Liver (tissue), 9 donors: ENCODE data around the gene ZNF570. TPM values are rescaled to one million over a fixed set of nuclear protein-coding genes. Genes with fewer than 3 reads are reported as not detected.

Experiments used
- DNase-seq: peaks from one replicate; pipeline ENCODE4 v3.0.0-alpha.2; 2017; ENCODE audit warnings: low spot score
- H3K27ac ChIP-seq, 2 donors: one replicate each; pipeline ENCODE4 v1.7.0; 2013; ENCODE audit warnings: inconsistent platforms in 2 of 2, low read length in 2 of 2, control low read depth in 1 of 2, low read depth in 1 of 2, mild to moderate bottlenecking in 1 of 2
- H3K27me3 ChIP-seq, 4 donors: one replicate each; pipeline versions ENCODE4 v1.6.1 to v1.7.0; 2013; ENCODE audit warnings: low read length in 3 of 4, inconsistent platforms in 1 of 4, mild to moderate bottlenecking in 1 of 4, moderate library complexity in 1 of 4; ENCODE audit not compliant: control insufficient read depth in 4 of 4, insufficient read depth in 4 of 4
- H3K36me3 ChIP-seq, 4 donors: one replicate each; pipeline versions ENCODE4 v1.6.1 to v1.7.0; 2013; ENCODE audit warnings: low read length in 3 of 4, mild to moderate bottlenecking in 3 of 4, low read depth in 1 of 4, moderate library complexity in 1 of 4; ENCODE audit not compliant: control insufficient read depth in 4 of 4, insufficient read depth in 3 of 4
- H3K4me1 ChIP-seq, 4 donors: one replicate each; pipeline versions ENCODE4 v1.6.1 to v1.7.0; 2013; ENCODE audit warnings: low read length in 3 of 4, mild to moderate bottlenecking in 3 of 4, moderate library complexity in 1 of 4; ENCODE audit not compliant: control insufficient read depth in 4 of 4, insufficient read depth in 4 of 4
- H3K4me3 ChIP-seq, 3 donors: one replicate each; pipeline versions ENCODE4 v1.6.1 to v1.7.0; 2013; ENCODE audit warnings: low read length in 3 of 3, control low read depth in 1 of 3, low read depth in 1 of 3, mild to moderate bottlenecking in 1 of 3
- H3K9ac ChIP-seq, 2 donors: one replicate each; pipeline ENCODE4 v1.7.0; 2013; ENCODE audit warnings: low read length in 2 of 2, mild to moderate bottlenecking in 2 of 2, moderate library complexity in 2 of 2, control low read depth in 1 of 2, low read depth in 1 of 2
- H3K9me3 ChIP-seq, 4 donors: one replicate each; pipeline versions ENCODE4 v1.6.1 to v1.7.0; 2013; ENCODE audit warnings: low read length in 3 of 4; ENCODE audit not compliant: control insufficient read depth in 4 of 4
- EGR1 ChIP-seq, 2 donors: IDR thresholded peaks; 2 replicates each; pipeline ENCODE4 v1.6.1; 2016 to 2018; ENCODE audit warnings: antibody characterized with exemption in 2 of 2, low read depth in 2 of 2
- FOXA1 ChIP-seq: IDR thresholded peaks from 2 replicates; pipeline ENCODE4 v1.6.1; 2016; ENCODE audit warnings: antibody characterized with exemption
- FOXA2 ChIP-seq: IDR thresholded peaks from 2 replicates; pipeline ENCODE4 v1.6.1; 2016; ENCODE audit warnings: antibody characterized with exemption
- GABPA ChIP-seq, 2 donors: IDR thresholded peaks in 1 of 2; conservative IDR thresholded peaks in 1 of 2; 2 replicates each; pipeline ENCODE4 v1.6.1; 2016; ENCODE audit warnings: antibody characterized with exemption in 2 of 2, mild to moderate bottlenecking in 1 of 2, moderate library complexity in 1 of 2
- HNF4A ChIP-seq, 2 donors: conservative IDR thresholded peaks; 2 replicates each; pipeline ENCODE4 v1.6.1; 2016; ENCODE audit warnings: antibody characterized with exemption in 2 of 2, mild to moderate bottlenecking in 2 of 2
- HNF4G ChIP-seq: IDR thresholded peaks from 2 replicates; pipeline ENCODE4 v1.6.1; 2016; ENCODE audit warnings: antibody characterized with exemption
- JUND ChIP-seq, 2 donors: IDR thresholded peaks; 2 replicates each; pipeline ENCODE4 v1.6.1; 2016; ENCODE audit warnings: antibody characterized with exemption in 2 of 2
- NR2F2 ChIP-seq: IDR thresholded peaks from 2 replicates; pipeline ENCODE4 v1.6.1; 2016; ENCODE audit warnings: antibody characterized with exemption
- RAD21 ChIP-seq, 2 donors: IDR thresholded peaks; 2 replicates each; pipeline ENCODE4 v1.6.1; 2016; ENCODE audit warnings: antibody characterized with exemption in 2 of 2, mild to moderate bottlenecking in 2 of 2
- RXRA ChIP-seq, 2 donors: IDR thresholded peaks; 2 replicates each; pipeline ENCODE4 v1.6.1; 2017 to 2018; ENCODE audit warnings: antibody characterized with exemption in 2 of 2, mild to moderate bottlenecking in 1 of 2
- SP1 ChIP-seq: IDR thresholded peaks from 2 replicates; pipeline ENCODE4 v1.6.1; 2018; ENCODE audit warnings: antibody characterized with exemption, mild to moderate bottlenecking
- TAF1 ChIP-seq: conservative IDR thresholded peaks from 2 replicates; pipeline ENCODE4 v1.6.1; 2016; ENCODE audit warnings: antibody characterized with exemption, mild to moderate bottlenecking
- WGBS: extraction: QIAGEN DNeasy Blood & Tissue Kit; methylation state at CpG from one replicate; pipeline ENCODE4 v1.1.7; 2013; 5-methylcytosine and 5-hydroxymethylcytosine counted together
- polyA plus RNA-seq, 2 donors: library from polyadenylated mRNA; stranded (reverse) in 1 of 2; unstranded in 1 of 2; fragments of 200-250 nt in 1 of 2; fragments of >200 nt in 1 of 2; fragmentation: Nextera tagmentation in 1 of 2; extraction: Ambion mirVana in 1 of 2; gene quantifications; one replicate each; pipeline versions ENCODE4 v1.2.1 to v1.2.3, GENCODE V29; 2013 to 2015
- total RNA-seq, 2 donors: library from RNA; depleted of rRNA; stranded (reverse); fragments of >200 nt; gene quantifications; one replicate each; pipeline ENCODE4 v1.2.3, GENCODE V29; 2014
- TF ChIP-seq, protein P1 (sequence below): IDR thresholded peaks from 2 replicates; pipeline ENCODE4 v1.6.1; 2016; ENCODE audit warnings: antibody characterized with exemption
- TF ChIP-seq, protein P2 (sequence below): IDR thresholded peaks from 2 replicates; pipeline ENCODE4 v1.6.1; 2016; ENCODE audit warnings: antibody characterized with exemption
- TF ChIP-seq, protein P3 (sequence below): IDR thresholded peaks from 2 replicates; pipeline ENCODE4 v1.6.1; 2016; ENCODE audit warnings: antibody characterized with exemption
- TF ChIP-seq, protein P4 (sequence below): IDR thresholded peaks from 2 replicates; pipeline ENCODE4 v1.6.1; 2016; ENCODE audit warnings: antibody characterized with exemption, mild to moderate bottlenecking
- TF ChIP-seq, protein P5 (sequence below): fragments of 150-350 bp; IDR thresholded peaks from 2 replicates; pipeline ENCODE4 v1.5.1; 2017; ENCODE audit warnings: improper control_type of control experiment, low read depth, low read length; ENCODE audit not compliant: missing input control
- donor health status: healthy.
- donor health status: healthy.
- donor health status: healthy.
- donor health status: healthy.
- donor health status: healthy.

The ZNF570 gene
- total and polyA plus RNA-seq, 4 donors: 0.96 to 2.3 (median 1.6) TPM

DNA sequence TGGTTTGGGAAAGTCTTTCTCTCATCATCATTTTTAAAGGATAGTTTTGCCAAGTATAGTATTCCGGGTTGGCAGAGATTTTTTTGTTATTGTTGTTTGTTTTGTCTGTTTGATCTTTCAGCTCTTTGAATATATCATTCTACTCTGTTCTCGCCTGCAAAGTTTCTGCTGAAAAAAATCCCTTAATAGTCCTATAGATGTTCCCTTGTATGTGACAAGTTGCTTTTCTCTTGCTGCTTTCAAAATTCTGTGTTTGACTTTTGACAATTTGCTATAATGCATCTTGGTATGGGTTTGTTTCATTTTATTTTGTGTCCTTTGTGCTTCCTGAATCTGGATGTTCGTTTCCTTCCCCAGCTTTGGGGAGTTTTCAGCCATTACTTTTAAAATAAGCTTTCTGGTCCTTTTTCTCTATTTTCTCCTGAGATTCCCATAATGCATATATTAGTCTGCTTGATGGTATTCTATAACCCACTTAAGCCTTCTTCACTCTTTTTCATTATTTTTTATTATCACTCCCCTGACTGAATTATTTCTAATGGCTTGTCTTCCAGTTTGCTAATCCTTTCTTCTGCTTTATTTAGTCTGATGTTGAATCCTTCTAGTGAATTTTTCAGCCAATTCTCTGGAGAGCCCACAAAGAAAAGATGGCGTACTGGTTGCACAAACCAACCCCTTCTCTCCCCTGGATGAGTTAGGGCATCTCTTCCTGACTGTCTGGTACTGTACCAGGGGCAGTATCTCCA lies 16.5 kb upstream of the ZNF570 start:
- no peak overlapping the region for H3K27ac ChIP-seq
- no peak for DNase-seq
- H3K9ac ChIP-seq: no peak overlapping the region
- peaks cover 3 to 33% (median 23%) of the 10 kb centered on the region in 4 donors for H3K36me3 ChIP-seq
- H3K27me3 ChIP-seq: no peaks in the 10 kb centered on the region
- H3K4me1 ChIP-seq: no peaks in the 10 kb centered on the region
- no peak for TF ChIP-seq HNF4G
- TF ChIP-seq, protein P1, sequence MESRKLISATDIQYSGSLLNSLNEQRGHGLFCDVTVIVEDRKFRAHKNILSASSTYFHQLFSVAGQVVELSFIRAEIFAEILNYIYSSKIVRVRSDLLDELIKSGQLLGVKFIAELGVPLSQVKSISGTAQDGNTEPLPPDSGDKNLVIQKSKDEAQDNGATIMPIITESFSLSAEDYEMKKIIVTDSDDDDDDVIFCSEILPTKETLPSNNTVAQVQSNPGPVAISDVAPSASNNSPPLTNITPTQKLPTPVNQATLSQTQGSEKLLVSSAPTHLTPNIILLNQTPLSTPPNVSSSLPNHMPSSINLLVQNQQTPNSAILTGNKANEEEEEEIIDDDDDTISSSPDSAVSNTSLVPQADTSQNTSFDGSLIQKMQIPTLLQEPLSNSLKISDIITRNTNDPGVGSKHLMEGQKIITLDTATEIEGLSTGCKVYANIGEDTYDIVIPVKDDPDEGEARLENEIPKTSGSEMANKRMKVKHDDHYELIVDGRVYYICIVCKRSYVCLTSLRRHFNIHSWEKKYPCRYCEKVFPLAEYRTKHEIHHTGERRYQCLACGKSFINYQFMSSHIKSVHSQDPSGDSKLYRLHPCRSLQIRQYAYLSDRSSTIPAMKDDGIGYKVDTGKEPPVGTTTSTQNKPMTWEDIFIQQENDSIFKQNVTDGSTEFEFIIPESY: no peak
- TF ChIP-seq, protein P2, sequence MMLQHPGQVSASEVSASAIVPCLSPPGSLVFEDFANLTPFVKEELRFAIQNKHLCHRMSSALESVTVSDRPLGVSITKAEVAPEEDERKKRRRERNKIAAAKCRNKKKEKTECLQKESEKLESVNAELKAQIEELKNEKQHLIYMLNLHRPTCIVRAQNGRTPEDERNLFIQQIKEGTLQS: no peak
- TF ChIP-seq HNF4A (conservative IDR thresholded peaks at IDR 0.05): no peak
- no peak for TF ChIP-seq TAF1
- TF ChIP-seq, protein P3, sequence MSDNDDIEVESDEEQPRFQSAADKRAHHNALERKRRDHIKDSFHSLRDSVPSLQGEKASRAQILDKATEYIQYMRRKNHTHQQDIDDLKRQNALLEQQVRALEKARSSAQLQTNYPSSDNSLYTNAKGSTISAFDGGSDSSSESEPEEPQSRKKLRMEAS: no peak
- TF ChIP-seq JUND (IDR thresholded peaks at IDR 0.05): no peak
- no peak for TF ChIP-seq FOXA1
- TF ChIP-seq EGR1 (IDR thresholded peaks at IDR 0.05; ENCODE audit: low read depth in 2 of 2): no peak
- no peak for TF ChIP-seq RAD21 (IDR thresholded peaks at IDR 0.05)
- TF ChIP-seq SP1: no peak
- TF ChIP-seq RXRA (IDR thresholded peaks at IDR 0.05): no peak
- TF ChIP-seq NR2F2: no peak
- TF ChIP-seq FOXA2: no peak
- TF ChIP-seq, protein P4, sequence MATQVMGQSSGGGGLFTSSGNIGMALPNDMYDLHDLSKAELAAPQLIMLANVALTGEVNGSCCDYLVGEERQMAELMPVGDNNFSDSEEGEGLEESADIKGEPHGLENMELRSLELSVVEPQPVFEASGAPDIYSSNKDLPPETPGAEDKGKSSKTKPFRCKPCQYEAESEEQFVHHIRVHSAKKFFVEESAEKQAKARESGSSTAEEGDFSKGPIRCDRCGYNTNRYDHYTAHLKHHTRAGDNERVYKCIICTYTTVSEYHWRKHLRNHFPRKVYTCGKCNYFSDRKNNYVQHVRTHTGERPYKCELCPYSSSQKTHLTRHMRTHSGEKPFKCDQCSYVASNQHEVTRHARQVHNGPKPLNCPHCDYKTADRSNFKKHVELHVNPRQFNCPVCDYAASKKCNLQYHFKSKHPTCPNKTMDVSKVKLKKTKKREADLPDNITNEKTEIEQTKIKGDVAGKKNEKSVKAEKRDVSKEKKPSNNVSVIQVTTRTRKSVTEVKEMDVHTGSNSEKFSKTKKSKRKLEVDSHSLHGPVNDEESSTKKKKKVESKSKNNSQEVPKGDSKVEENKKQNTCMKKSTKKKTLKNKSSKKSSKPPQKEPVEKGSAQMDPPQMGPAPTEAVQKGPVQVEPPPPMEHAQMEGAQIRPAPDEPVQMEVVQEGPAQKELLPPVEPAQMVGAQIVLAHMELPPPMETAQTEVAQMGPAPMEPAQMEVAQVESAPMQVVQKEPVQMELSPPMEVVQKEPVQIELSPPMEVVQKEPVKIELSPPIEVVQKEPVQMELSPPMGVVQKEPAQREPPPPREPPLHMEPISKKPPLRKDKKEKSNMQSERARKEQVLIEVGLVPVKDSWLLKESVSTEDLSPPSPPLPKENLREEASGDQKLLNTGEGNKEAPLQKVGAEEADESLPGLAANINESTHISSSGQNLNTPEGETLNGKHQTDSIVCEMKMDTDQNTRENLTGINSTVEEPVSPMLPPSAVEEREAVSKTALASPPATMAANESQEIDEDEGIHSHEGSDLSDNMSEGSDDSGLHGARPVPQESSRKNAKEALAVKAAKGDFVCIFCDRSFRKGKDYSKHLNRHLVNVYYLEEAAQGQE: no peak
- TF ChIP-seq, protein P5, sequence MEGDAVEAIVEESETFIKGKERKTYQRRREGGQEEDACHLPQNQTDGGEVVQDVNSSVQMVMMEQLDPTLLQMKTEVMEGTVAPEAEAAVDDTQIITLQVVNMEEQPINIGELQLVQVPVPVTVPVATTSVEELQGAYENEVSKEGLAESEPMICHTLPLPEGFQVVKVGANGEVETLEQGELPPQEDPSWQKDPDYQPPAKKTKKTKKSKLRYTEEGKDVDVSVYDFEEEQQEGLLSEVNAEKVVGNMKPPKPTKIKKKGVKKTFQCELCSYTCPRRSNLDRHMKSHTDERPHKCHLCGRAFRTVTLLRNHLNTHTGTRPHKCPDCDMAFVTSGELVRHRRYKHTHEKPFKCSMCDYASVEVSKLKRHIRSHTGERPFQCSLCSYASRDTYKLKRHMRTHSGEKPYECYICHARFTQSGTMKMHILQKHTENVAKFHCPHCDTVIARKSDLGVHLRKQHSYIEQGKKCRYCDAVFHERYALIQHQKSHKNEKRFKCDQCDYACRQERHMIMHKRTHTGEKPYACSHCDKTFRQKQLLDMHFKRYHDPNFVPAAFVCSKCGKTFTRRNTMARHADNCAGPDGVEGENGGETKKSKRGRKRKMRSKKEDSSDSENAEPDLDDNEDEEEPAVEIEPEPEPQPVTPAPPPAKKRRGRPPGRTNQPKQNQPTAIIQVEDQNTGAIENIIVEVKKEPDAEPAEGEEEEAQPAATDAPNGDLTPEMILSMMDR: no peak
- no peak for TF ChIP-seq GABPA (IDR thresholded peaks at IDR 0.05 in 1 of 2, conservative IDR thresholded peaks at IDR 0.05 in 1 of 2)
- H3K9me3 ChIP-seq: peaks cover 36 to 91% (median 64%) of the 10 kb centered on the region in 4 donors
- 97% methylated on average over 4 of the region's 4 CpGs for WGBS
- H3K4me3 ChIP-seq: peak overlapping the region in 2 of 3 donors; percentile 62 to 74
